HL-60 (cell line): Measurements from ENCODE around the gene ZBED4.
A peak's percentile ranks its signal among the peaks of the same experiment; 100 is the strongest.

Experiments used
- DNase-seq, 2 experiments: peaks; one replicate each; pipeline ENCODE4 v3.0.0-alpha.2; 2010 to 2020; ENCODE audit warnings: low read depth in 1 of 2, low spot score in 1 of 2
- H3K27ac ChIP-seq: fragments of 250-450 bp; sonication (Bioruptor Pico); replicated peaks from 2 replicates; pipeline ENCODE4 v1.5.1; 2020; ENCODE audit warnings: mild to moderate bottlenecking, moderate library complexity
- H3K27me3 ChIP-seq: fragments of 250-450 bp; sonication (Bioruptor Pico); 2 replicates; pipeline ENCODE4 v1.5.1; 2021; ENCODE audit warnings: mild to moderate bottlenecking, moderate library complexity; ENCODE audit not compliant: insufficient read depth, poor library complexity, severe bottlenecking
- H3K4me3 ChIP-seq: replicated peaks from 2 replicates; pipeline ENCODE4 v1.5.1; 2011; ENCODE audit warnings: mild to moderate bottlenecking, control low read depth, low read length; ENCODE audit not compliant: insufficient read depth
- GABPA ChIP-seq: IDR thresholded peaks from 2 replicates; pipeline ENCODE4 v1.6.1; 2012; ENCODE audit warnings: low read depth
- POLR2AphosphoS5 ChIP-seq: IDR thresholded peaks from 2 replicates; pipeline ENCODE4 v1.6.1; 2012; ENCODE audit warnings: low read depth
- SPI1 ChIP-seq: IDR thresholded peaks from 2 replicates; pipeline ENCODE4 v1.6.1; 2012; ENCODE audit warnings: low read depth, mild to moderate bottlenecking, borderline replicate concordance
- TF ChIP-seq, protein P1 (sequence below): IDR thresholded peaks from 2 replicates; pipeline ENCODE4 v1.6.1; 2012; ENCODE audit warnings: low read depth; ENCODE audit not compliant: insufficient replicate concordance
- TF ChIP-seq, protein P2 (sequence below): IDR thresholded peaks from one replicate; pipeline ENCODE4 v1.5.1; 2011; ENCODE audit warnings: low read length, control low read depth, inconsistent platforms; ENCODE audit not compliant: insufficient read depth

ZBED4 gene

DNA sequence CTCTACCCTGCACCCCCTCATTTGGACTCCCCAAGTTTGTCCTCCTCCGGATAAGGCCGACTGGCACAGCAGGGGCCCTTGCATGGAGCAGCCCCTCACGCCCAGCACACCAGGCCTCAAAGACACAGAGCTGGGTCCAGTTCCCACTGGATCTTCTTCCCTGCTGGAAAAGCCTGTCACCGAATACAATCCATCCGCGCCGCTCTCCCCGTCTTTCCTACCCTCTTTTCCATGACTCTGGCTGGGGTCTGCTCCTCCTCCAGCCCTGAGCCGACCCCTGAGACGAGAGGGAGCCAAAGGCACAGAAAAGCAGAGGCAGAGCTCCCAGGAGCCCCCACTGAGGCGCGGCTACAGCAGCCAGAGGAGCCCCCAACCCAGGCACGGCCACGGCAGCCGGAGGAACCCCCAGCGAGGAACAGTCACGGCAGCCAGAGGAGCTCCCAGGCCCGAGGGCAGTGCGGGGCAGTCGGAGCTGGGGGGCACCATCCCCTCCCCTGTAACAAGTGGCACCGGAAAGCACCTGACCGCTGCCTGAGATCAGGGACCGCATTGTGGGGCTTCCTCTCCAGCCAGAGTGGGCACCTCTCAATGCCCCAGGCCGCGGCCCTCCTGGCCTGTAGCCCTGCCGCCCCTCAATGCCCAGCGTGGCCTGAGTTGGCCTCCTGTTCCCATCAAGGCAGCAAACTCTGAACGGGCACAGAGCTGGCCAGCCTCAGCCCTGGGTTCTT lies 52.6 kb downstream of the ZBED4 start:
- Histone ChIP-seq H3K4me3 (no peak overlapping the region), H3K27me3 (no peaks in the 10 kb centered on the region), H3K27ac (no peak overlapping the region)
- DNase-seq, result no peak
- TF ChIP-seq SPI1 (no peak), POLR2AphosphoS5 (no peak), GABPA (no peak)
- TF ChIP-seq, protein P1, sequence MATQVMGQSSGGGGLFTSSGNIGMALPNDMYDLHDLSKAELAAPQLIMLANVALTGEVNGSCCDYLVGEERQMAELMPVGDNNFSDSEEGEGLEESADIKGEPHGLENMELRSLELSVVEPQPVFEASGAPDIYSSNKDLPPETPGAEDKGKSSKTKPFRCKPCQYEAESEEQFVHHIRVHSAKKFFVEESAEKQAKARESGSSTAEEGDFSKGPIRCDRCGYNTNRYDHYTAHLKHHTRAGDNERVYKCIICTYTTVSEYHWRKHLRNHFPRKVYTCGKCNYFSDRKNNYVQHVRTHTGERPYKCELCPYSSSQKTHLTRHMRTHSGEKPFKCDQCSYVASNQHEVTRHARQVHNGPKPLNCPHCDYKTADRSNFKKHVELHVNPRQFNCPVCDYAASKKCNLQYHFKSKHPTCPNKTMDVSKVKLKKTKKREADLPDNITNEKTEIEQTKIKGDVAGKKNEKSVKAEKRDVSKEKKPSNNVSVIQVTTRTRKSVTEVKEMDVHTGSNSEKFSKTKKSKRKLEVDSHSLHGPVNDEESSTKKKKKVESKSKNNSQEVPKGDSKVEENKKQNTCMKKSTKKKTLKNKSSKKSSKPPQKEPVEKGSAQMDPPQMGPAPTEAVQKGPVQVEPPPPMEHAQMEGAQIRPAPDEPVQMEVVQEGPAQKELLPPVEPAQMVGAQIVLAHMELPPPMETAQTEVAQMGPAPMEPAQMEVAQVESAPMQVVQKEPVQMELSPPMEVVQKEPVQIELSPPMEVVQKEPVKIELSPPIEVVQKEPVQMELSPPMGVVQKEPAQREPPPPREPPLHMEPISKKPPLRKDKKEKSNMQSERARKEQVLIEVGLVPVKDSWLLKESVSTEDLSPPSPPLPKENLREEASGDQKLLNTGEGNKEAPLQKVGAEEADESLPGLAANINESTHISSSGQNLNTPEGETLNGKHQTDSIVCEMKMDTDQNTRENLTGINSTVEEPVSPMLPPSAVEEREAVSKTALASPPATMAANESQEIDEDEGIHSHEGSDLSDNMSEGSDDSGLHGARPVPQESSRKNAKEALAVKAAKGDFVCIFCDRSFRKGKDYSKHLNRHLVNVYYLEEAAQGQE, result no peak
- TF ChIP-seq, protein P2, sequence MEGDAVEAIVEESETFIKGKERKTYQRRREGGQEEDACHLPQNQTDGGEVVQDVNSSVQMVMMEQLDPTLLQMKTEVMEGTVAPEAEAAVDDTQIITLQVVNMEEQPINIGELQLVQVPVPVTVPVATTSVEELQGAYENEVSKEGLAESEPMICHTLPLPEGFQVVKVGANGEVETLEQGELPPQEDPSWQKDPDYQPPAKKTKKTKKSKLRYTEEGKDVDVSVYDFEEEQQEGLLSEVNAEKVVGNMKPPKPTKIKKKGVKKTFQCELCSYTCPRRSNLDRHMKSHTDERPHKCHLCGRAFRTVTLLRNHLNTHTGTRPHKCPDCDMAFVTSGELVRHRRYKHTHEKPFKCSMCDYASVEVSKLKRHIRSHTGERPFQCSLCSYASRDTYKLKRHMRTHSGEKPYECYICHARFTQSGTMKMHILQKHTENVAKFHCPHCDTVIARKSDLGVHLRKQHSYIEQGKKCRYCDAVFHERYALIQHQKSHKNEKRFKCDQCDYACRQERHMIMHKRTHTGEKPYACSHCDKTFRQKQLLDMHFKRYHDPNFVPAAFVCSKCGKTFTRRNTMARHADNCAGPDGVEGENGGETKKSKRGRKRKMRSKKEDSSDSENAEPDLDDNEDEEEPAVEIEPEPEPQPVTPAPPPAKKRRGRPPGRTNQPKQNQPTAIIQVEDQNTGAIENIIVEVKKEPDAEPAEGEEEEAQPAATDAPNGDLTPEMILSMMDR, result no peak

DNA sequence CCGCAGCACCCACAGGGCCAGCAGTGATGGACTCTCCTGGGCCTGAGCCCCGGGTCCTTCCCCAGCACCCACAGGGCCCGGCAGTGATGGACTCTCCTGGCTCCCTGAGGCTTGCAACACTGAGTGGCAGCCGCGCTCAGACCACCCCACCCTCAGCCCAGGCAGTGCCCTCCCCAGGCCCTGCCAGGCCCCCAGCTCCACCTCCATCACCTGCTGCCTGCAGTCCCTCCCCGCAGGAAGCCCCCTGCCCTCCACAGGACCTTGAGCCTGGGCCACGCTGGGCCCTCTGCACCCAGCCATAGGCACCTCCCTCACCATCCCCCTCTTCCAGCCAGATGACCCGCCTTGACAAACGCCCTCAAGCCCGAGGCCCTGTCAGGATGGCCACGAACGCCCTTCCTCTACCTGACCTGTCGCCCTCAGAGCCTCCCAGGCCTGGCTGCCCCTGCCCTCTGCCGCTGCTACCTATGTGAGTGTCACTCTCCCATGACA lies 53.2 kb downstream of the ZBED4 start:
- no peak overlapping the region for H3K4me3 ChIP-seq
- DNase-seq, result no peak
- no peak overlapping the region for H3K27ac ChIP-seq
- TF ChIP-seq SPI1 (no peak), POLR2AphosphoS5 (no peak), GABPA (no peak)
- H3K27me3 ChIP-seq, result no peaks in the 10 kb centered on the region

DNA sequence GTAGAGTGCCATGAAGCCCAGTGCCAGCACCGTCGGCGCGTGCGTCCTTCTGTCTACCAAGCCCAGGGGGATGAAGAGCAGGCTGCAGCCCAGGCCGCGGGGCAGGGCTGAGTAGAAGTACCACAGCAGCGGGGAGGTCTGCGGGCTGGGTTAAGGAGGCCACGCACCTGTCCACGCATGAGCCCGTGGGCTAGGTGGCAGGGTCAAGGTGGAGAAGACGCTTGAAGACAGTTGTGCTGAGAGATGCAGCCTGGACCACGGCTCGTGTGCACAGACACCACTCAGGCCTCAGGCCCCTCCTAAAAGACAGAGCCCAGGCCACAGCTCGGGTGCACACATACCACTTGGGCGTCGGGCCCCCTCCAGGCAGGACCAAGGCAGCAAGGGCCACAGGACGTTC lies 54.2 kb downstream of the ZBED4 start:
- DNase-seq, result no peak
- H3K27ac ChIP-seq, result no peak overlapping the region
- TF ChIP-seq, protein P1, result no peak
- TF ChIP-seq GABPA (no peak), SPI1 (no peak), POLR2AphosphoS5 (peak; percentile 37; the same call in 1 of the 2 replicates)
- TF ChIP-seq, protein P2, result no peak
- H3K27me3 ChIP-seq, result no peaks in the 10 kb centered on the region
- H3K4me3 ChIP-seq, result no peak overlapping the region

DNA sequence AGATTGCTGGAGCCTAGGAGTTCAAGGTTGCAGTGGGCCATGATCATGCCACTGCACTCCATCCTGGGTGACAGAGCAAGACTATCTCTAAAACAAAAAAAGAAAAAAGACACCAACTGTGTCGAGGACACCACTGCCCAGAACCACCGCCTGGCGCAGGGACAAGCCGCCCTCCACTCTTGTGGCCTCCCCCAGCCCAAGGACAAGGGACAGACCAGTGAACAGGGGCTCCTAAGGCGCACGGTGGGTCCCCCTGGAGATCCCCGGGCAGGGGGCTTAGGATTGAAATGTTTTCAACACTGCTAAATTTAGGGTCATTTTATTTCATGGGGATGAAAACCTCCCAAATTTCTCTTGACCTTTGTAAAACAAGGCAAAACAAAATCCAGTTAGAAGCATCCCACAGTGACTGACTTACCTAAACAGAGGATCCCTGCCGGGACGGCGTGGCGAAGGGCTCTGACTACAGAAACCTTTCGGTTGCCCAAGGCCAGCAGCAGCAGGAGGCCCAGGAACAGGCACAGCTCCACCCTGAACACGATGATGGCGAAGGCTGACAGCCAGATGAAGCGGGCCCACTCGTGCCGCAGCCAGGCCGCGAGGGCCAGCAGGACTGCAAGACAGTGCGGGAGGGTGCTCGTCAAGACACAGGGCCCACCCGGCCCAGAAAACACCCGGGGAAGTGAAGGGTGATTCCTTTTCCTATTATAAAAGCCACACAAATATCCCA lies 56.0 kb downstream of the ZBED4 start:
- TF ChIP-seq, protein P1, result no peak
- no peak for TF ChIP-seq GABPA
- TF ChIP-seq, protein P2, result no peak
- TF ChIP-seq POLR2AphosphoS5, result no peak
- no peak for TF ChIP-seq SPI1
- DNase-seq, result no peak
- no peak overlapping the region for H3K4me3 ChIP-seq
- H3K27me3 ChIP-seq, result no peaks in the 10 kb centered on the region
- no peak overlapping the region for H3K27ac ChIP-seq
